ENCODE results near the gene TENT5A.
A peak's percentile ranks its signal among the peaks of the same experiment; 100 is the strongest.

Gene TENT5A

GRCh38 chr6:81770381-81770780 is 17.9 kb upstream of the TENT5A start:
- DNase-seq: no peak

DNA sequence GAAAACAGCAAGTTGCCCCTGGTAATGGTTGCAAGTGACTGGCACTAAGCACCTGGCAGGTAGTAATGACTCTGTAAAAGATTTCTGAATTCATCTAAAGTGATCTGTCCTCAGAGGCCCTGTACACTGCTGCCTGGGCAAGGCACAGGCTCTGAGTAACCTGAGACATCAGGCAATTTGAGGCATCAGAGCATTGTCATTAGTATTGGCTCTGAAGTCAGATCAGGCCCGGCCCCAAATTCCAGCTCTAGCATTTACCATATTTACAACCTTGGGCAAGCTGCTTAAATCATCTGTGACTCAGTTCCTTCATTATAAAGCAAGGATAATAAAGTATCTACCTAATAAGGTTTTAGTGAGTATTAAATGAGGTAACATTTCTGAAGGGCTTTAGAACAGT is 17.3 kb upstream of the TENT5A start:
- DNase-seq: peak; percentile 51

GRCh38 chr6:81768150-81768942 is 15.9 kb upstream of the TENT5A start:
- no peak for DNase-seq

DNA sequence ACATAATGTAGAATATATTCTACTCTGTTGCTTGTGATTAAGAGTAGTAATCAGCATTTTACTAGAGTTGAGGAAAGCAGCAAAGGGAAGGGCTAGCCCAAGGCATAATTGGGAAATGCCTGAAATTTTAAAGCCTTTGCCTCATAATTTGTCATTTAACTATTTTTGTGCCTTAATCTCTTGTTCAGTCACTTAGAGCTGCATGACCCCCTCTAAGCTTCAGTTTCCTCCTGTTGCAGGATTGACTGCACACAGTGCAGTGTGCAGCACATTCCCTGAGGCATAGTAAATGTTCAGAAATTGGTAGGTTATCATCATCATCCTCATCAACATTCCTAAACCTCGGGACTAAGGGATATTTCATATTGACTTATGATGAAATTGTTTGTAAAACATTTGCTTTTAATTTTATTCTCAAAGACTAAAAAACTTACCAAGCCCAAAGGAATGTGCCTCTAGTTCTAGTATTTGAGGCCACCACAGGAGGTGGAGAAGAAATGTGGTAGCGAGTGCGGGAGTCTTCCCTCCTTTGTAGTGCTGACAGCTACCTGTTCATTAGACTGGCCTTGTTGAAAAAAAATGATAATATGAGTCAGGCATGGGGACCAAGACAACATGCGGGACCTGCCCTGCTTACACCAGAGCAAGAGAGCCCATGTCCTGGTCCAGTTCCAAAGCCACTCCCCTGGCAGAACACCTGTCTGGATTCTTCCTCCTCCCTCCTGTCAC is 14.8 kb upstream of the TENT5A start:
- DNase-seq: no peak

- DNase-seq: peak; percentile 40
Measured at GRCh38 chr6:81766482-81767069, 14.1 kb upstream of the TENT5A start.

DNA sequence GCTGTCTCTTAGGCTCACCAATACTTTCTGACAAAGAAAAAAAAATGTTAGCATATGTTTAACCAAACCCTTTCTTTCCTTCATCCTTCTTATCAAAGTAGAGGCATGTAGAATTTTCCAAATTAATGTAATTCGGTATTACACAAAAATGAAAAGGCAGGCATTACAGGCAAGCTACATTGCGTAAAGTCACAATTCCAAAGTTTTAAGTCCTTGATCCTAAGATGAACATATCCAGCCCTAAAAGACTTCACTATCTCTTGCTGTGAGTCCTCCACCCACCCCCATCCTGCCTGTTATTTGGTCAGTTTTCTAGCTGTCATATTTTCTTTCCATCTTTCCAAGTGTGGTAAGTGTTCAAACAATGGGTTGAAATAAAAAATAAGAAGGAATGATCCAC is 12.1 kb upstream of the TENT5A start:
- no peak for DNase-seq

DNA sequence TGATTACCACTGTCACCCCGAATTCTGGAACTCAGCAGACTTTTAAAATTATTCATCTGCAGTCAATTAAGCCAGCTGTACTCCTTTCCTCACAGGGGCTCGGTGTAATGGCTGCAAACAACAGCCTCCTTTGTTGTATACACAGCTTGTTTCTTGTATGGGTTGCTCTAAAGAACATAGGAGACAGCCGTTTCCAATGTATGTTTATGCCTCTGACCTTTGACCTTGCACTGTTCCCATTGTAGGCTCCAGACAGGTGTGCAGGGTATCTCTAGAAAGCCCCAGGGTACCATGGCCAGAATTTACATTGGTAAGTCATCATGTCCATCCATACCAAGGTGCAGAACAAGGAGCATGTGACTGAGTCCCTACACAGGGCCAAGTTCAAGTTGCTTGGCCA is 11.5 kb upstream of the TENT5A start:
- DNase-seq: no peak

GRCh38 chr6:81763051-81763450 is 10.6 kb upstream of the TENT5A start:
- DNase-seq: no peak

DNA sequence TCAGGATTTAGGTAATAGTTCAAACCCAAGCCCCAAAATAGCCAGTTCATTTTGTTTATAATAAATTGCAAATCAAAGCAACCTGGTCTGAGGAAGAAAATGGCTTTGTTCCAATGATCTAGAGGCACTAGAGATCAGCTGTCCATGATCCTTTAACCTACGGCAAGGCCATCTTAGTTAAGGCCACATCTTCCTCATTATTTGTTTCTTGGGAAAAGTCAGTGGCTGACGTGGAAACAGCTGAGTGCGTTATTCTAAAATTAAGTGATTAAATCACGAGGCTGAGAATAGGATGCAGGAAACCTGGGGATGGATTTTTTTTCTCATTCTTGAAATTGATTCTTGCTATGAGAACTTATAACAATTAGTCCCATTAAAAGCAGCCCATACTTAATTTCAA is 10.1 kb upstream of the TENT5A start:
- DNase-seq: no peak

- DNase-seq: no peak
Measured at GRCh38 chr6:81762132-81762531, 9.7 kb upstream of the TENT5A start.

DNA sequence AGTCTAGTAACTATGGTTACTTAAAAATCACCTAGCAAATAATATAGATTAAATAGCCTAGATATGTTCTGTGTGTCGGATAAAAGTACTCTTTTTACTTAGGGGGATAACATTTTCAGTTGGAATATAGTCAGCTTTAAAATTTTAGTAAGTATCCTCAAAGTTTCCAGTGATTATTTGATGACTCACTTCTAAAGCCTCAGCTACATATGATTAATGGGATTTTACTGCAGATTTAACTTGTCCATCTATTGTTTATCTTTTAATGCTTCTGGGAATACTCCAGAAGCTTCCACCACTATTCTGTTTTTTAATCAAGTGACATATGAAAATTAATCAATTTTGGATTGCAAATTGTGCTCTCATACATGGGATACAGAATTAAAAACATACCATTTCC is 8.7 kb upstream of the TENT5A start:
- no peak for DNase-seq

DNA sequence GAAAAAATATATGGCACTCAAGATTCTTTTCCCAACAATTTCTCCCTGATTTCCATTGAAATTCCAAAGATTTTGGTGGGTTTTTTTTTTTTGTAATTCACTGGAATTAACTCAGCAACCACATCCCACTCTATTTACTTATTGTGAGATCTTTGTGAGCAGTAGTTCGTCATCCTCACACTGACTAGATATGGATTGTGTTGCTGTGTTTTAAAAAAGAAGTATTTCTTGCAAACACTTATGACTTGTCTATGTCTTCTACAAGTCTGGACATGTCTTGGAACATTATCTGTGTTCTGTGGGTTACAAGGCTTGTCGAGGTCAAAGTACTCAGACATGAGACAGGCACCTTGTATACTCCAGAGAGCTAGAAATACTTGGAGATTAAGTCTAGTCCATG is 7.3 kb upstream of the TENT5A start:
- no peak for DNase-seq

GRCh38 chr6:81758221-81758620 is 5.7 kb upstream of the TENT5A start:
- no peak for DNase-seq

DNA sequence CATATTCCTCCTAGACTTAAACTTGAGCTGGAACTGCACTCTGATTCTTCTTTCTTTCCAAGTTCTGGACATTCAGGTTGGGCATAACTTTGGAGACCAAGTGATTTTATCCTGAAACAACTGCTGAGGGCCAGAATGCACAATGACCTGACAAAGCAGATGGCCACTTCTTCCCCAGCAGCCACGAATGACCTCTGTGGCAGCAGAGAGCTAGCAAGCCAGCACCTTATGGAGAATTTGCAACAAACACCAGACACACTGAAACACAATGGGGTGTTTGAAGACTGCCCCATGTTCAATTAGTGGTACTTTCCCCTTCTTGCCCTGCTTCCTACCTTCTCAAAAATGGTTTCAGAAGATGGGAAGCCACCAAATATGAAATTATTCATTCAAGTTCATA is 4.2 kb upstream of the TENT5A start:
- no peak for DNase-seq

DNA sequence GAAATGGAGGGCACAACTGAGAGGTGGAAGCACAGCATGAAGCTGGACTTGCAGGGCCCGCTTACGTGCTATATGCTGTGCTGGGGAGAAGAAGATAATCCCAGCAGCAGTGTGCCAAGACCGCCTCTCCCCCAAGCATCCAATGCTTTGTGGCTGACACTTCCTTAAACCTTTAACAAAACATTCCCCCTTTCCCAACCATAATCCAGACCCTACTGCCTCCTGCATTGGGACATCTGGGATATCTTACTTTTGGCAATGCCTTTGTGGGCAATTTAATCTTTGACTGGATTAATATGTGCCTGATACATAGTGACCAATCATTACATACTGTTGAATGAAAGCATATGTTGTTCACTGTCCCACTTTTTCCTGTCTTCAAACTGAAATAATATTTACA is 3.1 kb upstream of the TENT5A start:
- DNase-seq: no peak

- no peak for DNase-seq
Measured at GRCh38 chr6:81754906-81755305, 2.4 kb upstream of the TENT5A start.

- no peak for DNase-seq
Measured at GRCh38 chr6:81753711-81754577, 1.5 kb upstream of the TENT5A start.

GRCh38 chr6:81752921-81753710 is 635 bp upstream of the TENT5A start:
- DNase-seq: no peak

GRCh38 chr6:81751388-81752083 is 945 bp downstream of the TENT5A start:
- peak; percentile 26 for DNase-seq

DNA sequence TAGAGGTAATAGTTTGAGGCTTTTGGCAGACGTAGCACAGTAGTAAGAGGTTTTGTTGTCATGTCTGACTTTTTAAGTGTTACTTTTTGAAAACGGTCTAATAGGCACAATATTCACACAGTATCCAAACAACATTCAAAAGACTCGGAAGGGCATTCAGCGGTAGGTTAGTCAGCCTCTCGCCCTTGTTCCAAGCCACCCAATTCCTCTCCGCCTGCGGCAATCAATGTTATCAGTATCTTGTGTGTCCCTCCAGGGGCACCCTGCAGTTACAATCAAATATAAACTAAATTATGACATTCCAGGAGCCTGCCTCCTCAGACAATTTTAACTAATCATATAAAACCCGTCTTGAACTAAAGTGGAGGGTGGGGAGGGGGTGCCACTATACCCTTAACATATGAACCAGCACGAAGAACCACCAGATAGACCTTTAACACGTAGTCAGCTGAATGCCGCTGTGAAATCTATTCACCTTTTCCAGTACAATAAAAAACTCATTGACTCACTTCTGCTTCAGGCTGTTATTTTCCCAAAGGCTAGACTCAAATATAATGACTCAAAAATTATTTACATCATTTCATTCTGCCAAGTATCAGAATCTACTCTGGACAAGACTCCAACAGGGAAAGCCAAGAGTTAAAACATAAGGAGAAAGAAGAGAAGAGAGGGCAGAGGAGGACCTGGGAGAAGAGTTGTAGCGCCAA is 1.6 kb downstream of the TENT5A start:
- DNase-seq: no peak

GRCh38 chr6:81750200-81750599 is 2.3 kb downstream of the TENT5A start:
- no peak for DNase-seq
